HG02798 (cell line): ENCODE data around the gene PACSIN2.
"Not testable (repeated sequence)": the region's sequence is repeated elsewhere in the genome, so short reads cannot be mapped to it uniquely, and the experiment has no call there.

Source experiments
- ATAC-seq: cut with Tn5 transposase; IDR thresholded peaks from one replicate; pipeline ENCODE4 v1.9.1; 2021; ENCODE audit warnings: mild to moderate bottlenecking; ENCODE audit not compliant: unreplicated experiment, poor library complexity

The PACSIN2 gene, protein sequence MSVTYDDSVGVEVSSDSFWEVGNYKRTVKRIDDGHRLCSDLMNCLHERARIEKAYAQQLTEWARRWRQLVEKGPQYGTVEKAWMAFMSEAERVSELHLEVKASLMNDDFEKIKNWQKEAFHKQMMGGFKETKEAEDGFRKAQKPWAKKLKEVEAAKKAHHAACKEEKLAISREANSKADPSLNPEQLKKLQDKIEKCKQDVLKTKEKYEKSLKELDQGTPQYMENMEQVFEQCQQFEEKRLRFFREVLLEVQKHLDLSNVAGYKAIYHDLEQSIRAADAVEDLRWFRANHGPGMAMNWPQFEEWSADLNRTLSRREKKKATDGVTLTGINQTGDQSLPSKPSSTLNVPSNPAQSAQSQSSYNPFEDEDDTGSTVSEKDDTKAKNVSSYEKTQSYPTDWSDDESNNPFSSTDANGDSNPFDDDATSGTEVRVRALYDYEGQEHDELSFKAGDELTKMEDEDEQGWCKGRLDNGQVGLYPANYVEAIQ

DNA sequence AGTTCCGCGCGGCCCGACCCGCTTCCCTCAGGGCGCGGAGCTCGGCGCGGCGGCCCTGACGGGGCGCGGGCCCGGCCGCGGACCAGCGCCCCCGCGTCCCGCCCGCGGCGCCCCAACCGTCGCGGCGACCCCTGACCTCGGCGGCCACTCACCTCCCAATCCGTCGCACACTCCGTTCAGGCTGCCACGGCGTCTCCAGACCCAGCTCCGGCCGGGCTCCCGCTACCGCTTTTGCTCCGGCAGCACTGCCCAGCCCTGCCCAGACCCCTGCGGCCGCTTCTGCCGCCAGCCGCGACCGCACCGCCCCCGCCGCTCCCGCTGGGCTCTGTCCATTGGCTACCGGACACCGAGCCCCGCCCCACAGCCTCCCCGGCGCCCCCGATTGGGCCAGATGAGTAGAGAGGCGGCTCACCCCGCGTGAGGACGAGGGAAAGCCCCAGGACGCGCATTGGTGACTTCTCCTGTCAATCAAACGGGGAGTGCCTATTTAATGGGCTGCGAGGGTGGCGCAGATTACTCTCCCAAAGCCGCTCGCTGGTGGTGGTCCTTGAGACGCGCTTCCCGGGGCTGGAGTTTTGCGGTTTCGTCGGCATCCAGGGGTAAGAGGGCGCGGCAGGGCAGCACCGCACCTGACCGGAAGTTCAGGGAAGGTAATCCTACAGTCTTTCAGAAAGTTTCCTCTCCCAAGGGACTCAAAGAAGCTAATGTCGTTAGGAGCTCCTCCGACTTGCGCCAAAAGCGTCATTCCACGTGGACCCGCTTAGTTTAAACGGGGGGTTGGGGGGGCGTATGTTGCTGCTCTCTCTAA lies at the start of gene PACSIN2:
Gene PACSIN2, minus strand, starts transcription at position 281 of the 808 bp plus-strand sequence. CDS start 103,069 bp downstream, outside the sequence.
- peak; percentile 95 for ATAC-seq

DNA sequence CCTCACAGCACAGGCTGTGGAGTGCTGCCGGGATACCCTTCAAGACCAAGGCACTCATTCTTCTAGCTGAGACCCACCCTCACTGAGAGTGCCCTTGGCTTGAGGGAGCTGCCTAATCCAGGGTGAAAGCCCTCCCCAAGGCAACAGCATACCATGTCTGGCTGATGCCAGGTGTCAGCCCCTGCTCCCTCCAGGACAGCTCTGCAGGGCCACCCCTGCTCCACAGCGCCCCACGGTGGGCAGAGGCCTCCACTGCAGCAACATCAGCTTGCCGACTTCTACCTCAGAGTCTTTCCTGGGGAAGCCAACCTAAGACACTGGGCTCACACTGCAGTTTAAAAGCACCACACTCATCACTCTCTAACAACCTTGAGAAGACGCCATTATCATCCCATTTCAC lies 45.2 kb upstream of the PACSIN2 start:
- ATAC-seq, result no peak

DNA sequence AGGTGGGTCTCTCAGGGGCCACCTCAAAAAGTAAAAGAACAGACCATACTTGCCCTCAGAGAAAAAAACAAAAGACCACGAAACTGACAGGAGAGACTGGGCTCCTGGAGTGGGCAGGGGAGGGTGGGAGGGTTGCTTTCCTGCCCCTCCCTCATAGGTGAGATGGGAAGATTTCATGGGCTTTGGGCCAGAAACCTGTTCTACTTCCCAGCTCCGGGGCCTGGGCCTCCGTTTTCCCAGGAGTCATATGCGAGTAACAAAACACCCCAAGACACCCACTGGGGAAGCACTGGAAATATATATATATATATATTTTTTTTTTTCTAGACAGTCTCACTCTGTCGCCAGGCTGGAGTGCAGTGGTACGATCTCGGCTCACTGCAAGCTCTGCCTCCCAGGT lies 42.7 kb upstream of the PACSIN2 start:
- ATAC-seq, result no peak

DNA sequence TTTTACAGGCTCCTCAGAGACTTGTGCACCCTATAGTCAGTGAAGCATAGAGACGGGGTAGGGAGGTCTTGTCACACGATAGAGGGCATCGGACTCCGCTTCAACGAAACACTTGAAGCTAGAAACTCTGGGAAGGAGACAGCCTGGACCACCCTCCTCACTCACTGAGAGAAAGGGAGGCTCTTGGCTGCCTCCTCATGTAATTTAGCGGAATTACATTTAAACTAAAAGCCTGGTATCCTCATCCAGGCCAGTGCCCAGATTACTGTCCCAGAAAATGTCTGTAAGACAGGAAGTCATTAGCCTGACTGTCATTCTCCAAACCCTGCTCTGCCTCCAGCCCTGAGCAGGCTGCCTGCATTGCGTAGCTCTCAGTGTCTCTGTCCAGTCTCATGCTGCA lies 38.2 kb upstream of the PACSIN2 start:
- ATAC-seq, result no peak

DNA sequence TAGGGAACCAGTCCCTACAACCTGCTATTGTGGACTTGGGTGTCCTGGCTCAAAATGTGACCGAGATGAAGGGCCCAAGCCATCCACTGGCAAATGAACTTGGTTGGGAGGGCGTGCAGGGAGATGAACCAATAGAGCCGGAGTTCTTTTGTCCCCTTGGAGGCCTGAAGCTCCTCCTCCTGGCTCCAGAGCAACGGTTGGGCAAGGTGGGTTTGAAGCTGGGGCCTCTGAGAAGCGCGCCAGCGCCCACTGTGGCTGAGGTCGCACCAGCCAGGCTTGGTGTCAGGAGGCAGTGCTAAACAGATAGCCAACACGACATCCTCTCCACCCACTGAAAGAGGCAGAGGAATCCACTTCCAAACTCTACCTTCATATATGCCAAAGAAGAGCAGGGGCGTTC lies 36.0 kb upstream of the PACSIN2 start:
- ATAC-seq, result no peak

DNA sequence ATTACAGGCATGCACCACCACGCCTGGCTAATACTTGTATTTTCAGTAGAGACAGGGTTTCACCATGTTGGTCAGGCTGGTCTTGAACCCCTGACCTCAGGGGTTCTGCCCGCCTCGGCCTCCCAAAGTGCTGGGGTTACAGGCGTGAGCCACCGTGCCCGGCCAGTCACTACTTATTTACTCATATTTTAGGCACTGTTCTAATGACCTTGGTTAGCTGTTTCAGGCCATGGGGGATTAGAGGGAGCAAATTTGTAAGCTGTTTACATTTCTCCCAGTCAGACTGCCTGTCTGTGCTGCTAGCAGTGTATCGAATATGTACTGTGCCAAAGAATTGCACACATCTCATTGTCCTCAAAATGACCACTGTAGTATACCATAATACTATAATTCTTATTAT lies 32.7 kb upstream of the PACSIN2 start:
- no peak for ATAC-seq

DNA sequence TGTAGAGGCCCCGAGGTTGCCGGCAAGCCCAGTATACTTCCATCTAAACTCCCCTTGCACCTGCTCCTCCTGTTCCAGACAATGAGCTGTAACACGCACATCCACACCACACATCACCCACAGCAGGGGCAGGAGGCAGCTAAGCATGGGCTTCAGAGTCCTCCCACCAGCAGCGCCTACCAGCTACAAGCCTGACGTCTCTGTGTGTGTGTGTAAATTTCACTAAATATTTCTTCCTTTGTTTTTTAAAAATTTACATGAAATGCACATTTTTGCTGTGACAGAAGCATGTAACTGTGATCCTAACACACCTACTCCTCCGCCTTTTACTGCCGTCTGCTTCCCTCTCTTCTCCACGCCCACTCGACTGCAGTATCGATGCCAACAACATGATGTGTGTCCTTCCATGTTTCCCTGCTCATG lies 29.4 kb upstream of the PACSIN2 start:
- no peak for ATAC-seq

DNA sequence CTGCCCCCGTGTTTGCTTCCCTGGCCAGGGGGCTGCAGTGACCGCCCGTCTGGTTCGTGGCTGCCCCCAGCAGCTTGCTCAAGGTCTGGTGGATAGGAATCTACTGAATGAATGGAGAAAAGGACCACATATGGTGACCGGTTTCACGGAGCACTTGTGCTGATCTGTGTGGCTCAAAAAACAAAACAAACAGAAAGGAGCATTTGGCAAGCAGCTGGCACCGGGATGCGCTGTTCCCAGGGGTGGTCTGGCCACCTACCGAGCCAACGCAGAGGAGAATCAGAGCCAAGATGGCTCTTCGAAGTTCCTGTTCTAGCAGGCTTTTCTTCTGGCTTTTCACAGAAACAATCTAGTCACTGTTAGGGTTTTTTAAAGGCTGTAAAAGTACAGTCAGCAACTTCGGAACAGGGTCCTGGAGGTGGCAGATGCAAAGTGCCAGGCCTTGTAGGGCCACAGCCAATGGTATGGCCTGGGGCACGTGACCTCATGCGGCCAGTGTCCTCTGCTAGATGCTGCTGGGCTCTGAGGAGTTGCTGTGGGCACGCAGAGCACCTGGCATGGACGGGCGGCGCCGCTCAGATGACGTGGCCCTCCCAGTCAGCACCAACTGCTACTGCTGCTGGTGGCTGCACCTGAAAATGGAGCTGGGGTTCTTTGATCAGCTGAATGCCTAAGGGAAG lies 27.3 kb upstream of the PACSIN2 start:
- no peak for ATAC-seq

DNA sequence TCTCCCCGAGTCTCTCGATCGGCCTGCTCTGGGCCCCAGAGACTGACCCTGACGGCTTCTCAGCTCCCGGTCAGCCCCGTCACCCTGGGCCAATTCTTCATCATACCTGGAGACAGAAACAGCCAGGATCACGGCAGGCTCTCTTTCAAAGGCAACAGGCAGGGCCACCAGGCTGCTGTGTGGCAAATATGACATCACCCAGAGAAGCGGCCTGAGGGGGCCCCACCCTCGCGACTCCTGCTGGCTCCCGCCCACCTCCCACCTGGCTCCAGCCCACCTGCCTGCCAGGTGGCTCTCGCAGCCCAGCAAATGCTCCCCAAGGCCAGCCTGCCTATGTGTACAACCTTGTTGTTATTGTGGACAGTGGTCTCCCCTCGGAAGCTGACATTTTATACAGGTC lies 24.9 kb upstream of the PACSIN2 start:
- ATAC-seq, result no peak

DNA sequence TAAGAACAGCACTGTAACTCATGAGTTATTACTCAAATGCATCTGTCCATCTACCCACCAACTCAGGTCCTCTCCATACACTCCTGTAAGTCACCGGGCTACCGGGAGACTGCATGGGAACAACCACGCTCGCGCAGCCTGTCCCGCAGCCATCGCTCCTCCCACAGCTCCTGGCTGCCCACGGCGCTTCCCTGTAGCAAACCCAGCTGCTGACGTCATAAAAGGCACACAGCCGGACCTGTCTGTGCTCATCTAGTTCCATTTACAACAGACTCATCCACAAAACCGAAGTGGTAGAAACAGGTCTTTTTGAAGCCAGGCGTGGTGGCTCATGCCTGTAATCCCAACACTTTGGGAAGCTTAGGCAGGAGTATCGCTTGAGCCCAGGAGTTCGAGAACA lies 23.4 kb upstream of the PACSIN2 start:
- no peak for ATAC-seq

DNA sequence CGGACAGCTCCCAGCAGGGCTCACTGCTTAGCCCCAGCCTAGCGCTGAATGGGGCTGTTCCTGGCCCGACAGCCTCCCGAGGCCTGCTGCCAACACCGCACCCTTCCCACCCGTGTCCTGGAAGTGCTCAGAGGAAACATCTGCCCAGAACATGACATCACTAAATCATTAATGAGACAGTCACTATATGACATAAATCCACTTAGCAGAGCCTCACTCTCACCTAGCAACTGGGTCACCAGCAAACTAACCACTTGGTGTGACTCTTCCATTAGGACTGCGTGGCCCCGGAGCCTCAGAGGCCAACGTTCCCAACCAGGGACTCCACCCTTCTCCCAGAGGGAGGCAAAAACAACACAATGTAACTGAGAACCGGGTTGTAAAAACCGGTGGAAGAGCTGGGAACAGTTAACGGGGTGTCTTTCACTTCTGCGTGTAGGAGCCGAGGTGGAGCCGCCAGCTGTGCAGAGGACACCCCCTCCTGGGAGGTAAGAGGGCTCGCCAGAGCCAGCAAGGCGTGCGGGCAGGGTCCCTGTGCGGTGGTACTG lies 21.4 kb upstream of the PACSIN2 start:
- ATAC-seq, result no peak

DNA sequence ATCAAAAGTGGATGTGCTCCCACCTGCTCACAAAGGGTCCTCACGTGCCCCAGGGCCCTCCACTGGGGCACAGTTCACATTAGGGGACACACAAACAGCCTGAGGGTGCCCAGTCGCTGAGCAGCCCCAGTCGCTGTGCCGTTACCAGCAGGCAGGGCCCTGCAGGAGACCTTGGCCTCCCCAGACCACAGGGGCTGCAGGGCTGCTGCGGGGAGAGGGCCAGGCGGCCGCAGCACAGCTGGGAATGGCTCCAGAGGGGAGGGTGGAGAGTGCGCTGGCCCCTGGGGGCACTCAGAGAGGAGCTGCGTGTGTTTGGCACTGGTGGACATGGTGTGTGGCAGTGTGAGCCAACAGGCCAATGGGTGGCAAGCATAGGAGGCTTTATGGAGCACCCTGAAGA lies 20.3 kb upstream of the PACSIN2 start:
- ATAC-seq, result no peak

DNA sequence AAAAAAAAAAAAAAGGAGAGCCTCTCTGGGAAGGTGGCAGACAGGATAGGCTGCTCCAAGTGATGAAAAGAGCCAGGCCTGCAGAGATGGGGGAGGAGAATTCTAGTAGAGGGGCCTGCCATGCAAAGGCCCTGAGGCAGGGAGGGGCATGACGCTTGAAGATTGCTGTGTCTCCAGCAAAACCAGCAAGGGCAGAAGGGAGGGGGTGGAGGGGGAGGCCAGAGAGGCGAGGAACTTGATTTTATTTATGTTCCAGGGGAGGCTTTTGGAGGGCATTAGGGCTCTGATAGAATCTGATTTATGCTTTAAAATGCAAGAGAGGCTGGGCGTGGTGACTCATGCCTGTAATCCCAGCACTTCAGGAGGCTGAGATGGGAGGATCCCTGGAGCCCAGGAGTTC lies 16.7 kb upstream of the PACSIN2 start:
- ATAC-seq, result no peak

DNA sequence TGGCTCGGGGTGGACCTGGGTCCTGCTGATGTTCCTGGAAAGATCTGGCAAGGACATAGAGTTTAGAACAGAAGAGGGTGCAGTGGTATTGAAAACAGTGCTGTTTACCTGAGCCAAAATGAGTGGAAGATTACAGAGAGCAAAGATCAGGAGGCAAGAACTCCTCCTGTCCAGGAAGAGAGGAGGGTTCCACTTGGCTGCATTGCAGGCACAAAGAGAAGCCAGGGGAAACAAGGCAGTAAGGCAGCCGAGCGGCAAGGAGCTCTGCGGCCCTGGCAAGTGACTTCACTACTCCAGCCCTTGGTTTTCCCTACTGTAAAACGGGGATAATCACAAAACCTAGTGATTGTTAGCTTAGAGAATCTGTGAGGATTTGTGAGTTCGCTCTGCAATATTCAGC lies 3.7 kb upstream of the PACSIN2 start:
- no peak for ATAC-seq

DNA sequence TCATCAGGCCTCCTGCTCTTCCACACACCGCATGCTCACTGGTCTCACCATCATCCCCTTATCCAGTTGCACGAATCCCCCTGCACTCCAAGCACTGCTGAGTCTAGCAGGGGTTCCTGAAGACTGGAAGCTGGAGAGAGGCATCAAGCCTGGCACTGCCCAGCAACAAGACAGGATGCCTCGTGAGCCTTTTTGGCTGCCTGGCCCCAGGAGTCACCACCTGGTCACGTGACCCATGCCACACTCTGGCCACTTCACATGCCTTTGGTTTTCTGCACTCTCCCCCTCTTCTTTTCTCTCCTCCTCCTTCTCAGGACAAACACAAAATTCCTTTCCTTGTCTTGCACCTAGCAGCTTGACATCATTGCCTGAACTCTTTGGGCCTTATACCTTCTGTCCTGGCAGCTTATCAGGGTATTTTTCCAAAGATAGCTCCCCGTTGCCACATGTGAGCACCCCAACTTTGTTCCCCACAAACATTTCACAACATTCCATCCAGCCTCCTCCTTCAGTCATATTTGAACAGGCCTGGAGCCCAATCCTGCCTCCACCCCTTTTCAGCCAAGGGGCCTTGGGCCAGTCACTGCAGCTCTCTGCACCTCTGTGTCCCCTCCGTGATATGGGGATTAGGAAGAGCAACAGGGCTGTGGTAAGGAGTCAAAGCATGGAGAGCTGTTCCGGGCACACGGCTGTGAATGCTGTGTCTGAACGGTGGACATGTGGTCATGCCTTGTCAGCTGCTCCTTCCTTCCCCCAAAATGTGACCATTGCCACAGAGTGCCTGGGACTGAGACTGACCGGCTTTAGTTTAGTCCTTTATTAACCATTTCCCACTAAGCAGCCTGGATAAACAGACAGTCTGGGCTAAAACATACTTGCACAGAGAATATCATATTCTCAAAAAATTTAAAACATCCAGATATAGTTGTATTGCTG lies 2.8 kb upstream of the PACSIN2 start:
- ATAC-seq, result no peak

DNA sequence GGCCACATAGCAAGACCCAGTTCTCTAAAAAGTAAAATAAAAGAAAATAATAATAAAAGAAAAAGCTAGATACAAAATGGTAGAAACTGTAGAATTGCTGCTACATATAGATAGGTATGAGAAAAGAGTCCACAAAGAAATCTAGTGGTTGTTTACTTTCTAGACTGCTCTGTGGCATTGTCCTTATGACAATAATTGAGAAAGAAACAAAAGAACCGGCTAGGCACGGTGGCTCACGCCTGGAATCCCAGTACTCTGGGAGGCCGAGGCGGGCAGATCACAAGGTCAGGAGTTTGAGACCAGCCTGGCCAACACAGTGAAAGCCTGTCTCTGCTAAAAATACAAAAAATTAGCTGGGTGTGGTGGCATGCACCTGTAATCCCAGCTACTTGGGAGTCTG lies 1.2 kb upstream of the PACSIN2 start:
- ATAC-seq, result not testable (repeated sequence)

DNA sequence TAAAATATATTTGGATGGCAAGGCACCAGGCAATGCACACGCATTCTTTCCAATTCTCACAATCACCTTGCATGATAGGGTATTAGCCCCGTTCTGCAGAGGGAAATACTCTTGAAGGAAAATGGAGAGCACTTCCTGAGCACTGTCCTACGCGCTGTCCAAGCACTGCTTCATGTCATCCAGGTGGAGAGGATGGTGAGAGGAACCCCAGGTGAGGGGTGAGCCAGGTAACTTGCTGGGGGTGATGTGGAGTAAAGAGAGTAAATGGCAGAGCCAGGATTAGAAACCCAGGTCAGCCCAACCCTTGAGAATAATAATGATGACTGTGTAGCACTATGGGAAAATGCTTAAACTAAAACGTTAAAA lies 711 bp upstream of the PACSIN2 start:
- no peak for ATAC-seq

DNA sequence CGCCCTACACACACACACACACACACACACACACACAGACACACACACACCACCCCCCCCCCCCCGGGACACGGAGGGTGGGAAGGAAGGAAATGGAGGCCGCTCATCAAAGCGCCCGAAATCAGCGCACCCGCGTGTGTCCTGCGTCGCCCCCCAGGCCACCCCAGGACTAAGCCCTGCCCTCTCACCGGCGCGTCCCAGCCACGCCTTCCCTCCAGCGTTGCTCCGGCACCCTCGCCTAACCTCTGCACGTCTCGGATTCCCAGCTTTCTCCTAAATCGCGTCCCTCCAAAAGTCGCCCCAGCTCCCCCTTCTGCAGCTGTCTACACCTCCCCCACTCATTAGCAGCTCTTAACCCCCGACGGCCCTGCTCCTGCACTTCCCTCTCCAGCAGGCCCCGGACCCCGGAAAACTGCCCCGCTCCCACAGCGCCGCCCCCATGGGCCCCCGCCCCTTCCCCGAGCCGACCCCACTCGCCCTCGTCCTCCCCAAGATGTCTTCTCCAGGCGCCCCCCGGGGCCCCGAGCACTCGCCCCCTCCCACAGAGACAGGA lies 557 bp downstream of the PACSIN2 start:
- no peak for ATAC-seq
